HG03575 (cell line): ENCODE measurements around the gene HCST.
"Not testable (repeated sequence)": the region's sequence is repeated elsewhere in the genome, so short reads cannot be mapped to it uniquely, and the experiment has no call there.

Experiments
- ATAC-seq: cut with Tn5 transposase; IDR thresholded peaks from one replicate; pipeline ENCODE4 v1.9.1; 2021; ENCODE audit not compliant: unreplicated experiment, insufficient number of reproducible peaks, low FRiP score; ENCODE audit errors: extremely low read depth

HCST gene

DNA sequence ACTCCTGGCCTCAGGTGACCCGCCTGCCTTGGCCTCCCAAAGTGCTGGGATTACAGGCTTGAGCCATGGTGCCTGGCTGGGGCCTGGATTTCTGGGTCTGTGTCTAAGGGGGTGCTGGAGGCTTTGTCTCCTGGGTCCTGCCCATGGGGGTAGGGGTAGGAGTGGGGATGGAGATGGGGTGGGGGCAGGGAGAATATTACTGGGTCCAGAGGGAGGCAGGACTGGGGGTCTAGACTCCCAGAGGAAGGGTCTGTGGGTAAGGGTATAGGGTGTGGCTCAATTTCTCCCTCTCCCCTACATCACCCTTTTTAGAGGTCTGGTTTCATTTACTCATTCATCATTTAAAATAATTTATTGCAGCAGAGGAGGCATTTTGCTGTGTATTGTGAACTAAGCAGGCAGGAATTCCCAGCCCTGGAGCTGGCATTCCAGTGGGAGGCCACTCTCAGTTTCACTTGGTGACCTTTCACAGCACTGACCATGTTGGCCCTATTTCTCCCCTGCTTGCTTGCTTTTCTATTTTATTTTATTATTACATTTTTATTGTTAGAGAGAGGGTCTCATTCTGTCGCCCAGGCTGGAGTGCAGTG, 1.2 kb upstream of the HCST start:
- ATAC-seq = no peak

DNA sequence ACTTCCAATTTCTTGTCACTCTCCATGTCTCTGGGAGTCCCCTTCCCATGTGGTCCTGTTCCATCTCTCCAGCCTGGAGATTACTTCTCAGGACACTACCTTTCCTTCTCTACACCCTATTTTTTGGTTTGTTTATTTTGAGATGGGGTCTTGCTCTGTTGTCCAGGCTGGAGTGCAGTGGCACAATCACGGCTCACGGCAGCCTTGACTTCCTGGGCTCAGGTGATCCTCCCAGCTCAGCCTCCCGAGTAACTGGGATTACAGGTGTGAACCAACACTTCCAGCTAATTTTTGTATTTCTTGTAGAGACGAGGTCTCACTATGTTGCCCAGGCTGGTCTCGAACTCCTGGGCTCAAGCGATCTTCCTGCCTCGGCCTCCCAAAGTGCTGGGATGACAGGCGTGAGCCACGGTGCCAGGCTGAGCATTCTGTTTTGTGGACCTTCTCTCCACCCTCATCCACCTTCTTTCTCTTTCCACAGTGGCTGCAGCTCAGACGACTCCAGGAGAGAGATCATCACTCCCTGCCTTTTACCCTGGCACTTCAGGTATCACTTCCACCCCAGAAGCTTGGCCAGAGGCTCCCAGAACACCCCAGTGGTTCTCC, 644 bp downstream of the HCST start:
- no peak for ATAC-seq

DNA sequence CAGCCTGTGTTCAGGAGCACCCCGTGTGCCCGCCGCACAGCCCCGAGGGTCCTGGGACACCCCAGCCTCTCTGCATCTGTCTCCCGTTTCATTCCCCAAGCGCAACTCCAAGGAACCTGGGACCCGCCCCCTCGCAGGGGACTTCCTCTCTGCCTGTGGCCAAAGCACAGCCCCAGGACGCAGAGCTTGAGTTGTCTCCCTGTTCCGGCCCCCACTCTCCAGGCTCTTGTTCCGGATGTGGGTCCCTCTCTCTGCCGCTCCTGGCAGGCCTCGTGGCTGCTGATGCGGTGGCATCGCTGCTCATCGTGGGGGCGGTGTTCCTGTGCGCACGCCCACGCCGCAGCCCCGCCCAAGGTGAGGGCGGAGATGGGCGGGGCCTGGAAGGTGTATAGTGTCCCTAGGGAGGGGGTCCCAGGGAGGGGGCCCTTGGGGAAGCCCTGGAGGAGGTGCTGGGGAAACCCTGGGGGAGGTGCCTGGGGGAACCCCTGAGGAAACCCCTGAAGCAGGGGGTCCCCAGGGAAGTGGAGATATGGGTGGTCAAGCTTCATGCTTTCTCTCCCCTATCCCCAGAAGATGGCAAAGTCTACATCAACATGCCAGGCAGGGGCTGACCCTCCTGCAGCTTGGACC, 1.3 kb downstream of the HCST start:
- ATAC-seq = peak; percentile 33

- ATAC-seq = no peak
These were observed 2.2 kb downstream of the HCST start for GRCh38 chr19:35904311-35905068.

DNA sequence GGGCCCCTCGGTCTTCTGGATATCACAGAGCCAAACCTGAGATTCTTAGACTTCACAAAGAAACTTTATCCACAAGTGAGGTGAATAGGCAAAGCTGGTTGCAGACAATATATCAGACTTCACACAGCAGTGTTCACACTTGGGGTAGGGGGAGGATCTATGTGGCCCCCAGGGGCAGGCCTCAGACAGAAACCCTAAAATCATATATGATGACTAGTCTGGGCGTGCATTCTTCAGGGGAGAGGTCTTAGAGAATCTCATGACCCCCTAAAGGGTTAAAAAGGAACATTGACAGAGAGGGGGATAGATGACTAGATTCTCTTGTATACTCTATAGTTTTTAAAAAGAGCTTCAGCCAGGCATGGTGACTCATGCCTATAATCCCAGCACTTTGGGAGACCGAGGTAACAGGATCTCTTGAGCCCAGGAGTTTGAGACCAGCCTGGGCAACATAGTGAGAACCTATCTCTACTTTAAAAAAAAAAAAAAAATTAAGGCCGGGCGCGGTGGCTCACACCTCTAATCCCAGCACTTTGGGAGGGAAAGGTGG, 2.9 kb downstream of the HCST start:
- ATAC-seq = no peak

- no peak for ATAC-seq
These were observed 5.0 kb downstream of the HCST start for GRCh38 chr19:35907377-35907745.

DNA sequence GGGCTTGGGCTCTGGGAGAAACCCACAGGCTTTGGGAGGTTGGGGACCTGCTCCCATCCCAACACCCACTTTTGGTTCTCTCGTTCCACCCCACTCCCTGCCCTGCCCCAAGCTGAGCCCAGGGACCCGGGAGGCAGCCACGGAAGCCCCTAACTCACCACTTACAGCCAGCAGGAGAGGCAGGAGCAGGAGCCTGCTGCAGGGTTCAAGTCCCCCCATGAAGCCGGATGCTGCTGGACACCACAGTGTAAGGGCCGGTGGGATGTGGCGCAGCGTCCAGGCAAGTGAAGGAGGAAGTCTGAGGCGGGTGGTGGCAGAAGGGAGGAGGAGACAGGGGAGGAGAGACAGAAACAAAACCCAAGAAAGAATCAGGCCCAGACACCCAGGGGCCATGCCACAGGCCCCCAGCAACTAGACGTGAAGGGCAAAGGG, 5.7 kb downstream of the HCST start, which contains the start of gene TYROBP:
Gene TYROBP (minus strand): TSS at position 286 of the 432 bp plus-strand sequence. CDS start 67 bp downstream, at position 219.
- ATAC-seq = no peak

DNA sequence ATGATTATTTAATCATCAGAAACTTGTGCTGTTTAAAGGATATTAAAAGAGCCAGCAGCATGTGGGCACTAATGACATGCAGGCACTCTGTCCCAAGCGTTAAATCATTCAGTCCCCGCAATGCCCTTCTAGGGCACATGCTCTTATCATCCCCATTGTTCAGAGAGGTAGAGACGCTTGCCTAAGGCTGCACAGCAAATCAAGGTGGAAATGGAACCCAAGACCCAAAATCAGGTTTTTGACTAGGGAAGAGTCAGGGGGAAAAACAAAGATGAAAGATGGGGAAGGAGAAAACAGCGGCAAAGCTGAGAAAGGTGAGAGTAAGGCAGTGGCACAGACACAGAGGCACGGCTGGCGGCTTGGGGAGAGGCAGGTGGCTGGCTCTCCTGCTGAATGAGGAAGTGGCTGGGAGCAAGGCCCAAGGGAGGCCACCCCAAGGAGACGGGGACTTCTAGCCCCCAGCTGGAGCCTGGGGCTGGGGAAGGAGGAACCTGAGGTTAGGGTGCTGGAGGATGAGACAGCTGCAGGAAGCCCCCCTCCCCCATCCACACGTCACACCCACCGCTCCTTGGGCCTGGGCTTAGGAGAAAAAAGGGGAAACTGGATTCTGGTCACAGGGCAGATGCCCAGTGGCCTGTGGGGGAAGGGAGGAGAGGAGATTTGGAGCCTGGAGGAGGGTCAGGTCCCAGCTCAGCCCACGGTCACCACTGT, 6.8 kb downstream of the HCST start:
- no peak for ATAC-seq

DNA sequence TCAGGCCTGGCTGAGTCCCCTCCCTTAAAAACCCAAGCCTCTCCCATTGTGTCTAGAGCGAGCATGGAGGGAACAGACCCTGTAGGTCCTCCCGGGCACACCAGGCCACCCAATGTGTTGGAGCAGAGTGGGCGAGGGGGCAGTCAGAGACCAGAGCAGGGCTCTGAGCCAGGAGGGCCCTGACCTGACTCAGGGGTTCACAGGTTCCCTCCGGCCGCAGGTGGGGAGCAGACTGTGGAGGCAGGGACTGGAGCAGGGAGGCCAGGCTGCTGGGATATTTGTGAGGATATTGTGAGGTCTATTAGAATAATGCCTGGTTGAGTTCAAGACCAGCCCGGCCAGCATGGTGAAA, 7.3 kb downstream of the HCST start:
- no peak for ATAC-seq

DNA sequence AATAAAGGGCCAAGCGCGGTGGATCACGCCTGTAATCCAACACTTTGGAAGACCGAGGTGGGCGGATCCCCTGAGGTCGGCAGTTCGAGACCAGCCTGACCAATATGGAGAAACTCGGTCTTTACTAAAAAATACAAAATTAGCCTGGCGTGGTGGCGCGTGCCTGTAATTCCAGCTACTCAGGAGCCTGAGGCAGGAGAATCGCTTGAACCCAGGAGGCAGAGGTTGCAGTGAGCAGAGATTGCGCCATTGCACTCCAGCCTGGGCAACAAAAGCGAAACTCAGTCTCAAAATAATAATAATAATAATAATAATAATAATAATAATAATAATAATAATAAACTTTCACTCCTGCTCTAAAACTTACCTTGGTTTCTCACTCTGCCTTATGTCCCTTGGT, 8.0 kb downstream of the HCST start:
- ATAC-seq = not testable (repeated sequence)

GRCh38 chr19:35911173-35911572, 8.8 kb downstream of the HCST start:
- no peak for ATAC-seq

GRCh38 chr19:35911790-35912189, 9.5 kb downstream of the HCST start:
- no peak for ATAC-seq

DNA sequence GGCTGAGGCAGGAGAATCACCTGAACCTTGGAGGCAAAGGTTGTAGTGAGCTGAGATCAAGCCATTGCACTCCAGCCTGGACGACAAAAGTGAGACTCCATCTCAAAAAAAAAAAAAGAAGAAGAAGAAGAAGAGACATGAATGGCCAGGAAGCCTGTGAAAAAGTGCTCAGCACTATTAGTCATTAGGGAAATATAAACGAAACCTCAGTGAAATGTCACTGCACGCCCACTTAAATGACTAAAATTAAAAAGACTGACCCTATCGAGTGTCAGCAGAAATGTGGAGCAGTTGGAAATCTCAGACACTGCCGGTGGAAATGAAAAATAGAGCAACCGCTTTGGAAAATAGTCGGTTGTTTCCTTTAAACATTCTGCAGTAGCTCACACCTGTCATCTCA, 11.3 kb downstream of the HCST start:
- ATAC-seq = no peak

DNA sequence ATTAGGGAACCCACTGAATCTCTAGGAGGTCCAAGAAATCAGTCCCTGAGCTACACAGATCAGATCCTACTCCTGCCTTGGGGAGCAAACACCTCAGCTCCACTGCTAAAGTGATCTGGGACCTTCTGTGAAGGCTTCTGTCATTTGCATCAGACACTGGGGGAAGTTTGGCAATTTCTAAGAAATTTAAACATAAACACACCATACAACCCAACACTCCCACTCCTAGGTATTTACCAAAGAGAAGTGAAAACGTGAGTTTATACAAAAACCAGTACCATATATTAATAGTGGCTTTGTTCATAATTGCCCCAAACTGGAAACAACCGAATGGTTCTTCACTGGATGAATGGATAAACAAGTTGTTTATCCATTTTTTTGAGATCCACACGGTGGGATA, 13.1 kb downstream of the HCST start:
- ATAC-seq = no peak

GRCh38 chr19:35919306-35919705, 17.0 kb downstream of the HCST start:
- no peak for ATAC-seq

DNA sequence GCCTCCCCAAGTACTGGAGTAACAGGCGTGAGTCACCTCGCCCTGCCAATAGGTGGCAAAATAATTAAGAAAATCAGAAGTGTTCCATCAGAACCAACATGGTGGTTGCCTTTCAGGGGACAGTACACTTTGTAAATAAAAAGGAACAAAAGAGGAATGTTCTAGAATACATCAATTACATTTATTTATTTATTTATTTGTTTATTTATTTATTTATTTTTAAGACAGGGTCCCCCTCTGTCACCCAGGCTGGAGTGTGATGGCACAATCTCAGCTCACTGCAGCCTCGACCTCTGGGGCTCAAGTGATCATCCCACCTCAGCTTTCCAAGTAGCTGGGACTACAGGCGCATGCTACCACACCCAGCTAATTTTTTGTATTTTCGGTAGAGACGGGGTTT, 18.7 kb downstream of the HCST start:
- ATAC-seq = no peak

DNA sequence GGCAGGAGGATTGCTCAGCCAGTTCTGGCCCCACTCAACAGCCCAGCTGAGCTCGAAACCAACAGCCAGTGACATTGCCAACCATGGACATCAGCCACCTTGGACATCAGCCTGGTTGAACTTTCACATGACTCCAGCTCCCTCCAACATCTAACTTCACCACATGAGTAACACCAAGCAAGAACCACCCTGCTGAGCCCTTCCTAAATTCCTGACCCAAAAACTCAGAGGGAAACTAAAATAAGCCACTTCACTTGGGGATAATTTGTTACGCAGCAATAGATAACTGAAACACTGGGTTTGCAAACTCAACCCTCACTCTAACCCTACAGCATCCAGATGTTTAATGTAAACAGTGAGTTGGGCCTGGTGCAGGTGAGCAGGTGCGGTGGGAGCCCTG, 23.2 kb downstream of the HCST start:
- ATAC-seq = no peak

DNA sequence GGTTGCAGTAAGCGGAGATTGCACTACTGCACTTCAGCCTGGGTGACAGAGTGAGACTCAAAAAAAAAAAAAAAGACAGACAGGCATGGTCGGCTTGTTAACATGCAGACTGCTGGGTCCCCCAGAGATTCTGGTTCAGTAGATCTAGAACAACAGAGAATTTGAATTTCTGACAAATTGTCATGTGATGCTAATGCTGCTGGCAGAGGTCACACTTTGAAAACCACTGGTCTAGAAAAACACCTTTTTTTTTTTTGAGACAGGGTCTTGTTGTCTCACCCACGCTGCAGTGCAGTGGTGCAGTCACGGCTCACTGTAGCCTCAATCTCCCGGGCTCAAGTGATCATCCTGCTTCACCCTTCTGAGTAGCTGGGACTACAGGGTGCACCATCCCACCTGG, 26.2 kb downstream of the HCST start:
- no peak for ATAC-seq

DNA sequence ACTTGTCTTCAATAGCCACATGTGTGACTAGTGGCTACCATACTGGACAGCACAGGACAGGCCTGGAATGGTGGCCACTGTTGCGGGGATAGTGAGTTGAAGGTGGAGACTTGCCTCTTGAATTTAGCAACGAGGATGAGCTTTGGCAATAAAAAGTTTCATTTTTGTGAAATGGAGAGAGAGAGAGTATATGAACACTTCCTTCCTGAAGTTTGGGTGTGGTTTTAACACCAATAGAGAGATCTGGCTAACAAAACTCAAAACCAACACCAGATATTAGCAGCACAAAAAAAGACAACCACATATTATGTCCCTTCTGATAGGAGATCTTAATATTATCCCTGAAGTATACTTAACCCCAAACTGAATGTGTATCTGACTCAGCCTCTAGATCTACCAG, 27.5 kb downstream of the HCST start:
- no peak for ATAC-seq
